Keratinocyte (primary cell): ENCODE measurements around the gene ZNF862. TPM values are rescaled to one million over a fixed set of nuclear protein-coding genes. Genes with fewer than 3 reads are reported as not detected.

Source experiments
- DNase-seq: peaks from one replicate; pipeline ENCODE4 v3.0.0-alpha.2; 2011; ENCODE audit warnings: low read depth, missing footprints, low spot score
- FAIRE-seq: peaks from 2 replicates; lab custom pipeline; 2011; peaks lifted over from hg19 to GRCh38; lab: Jason Lieb, UNC
- H2AFZ ChIP-seq: 2 replicates; pipeline ENCODE4 v1.6.0; 2012; ENCODE audit warnings: low read length, control low read depth, inconsistent platforms; ENCODE audit not compliant: control insufficient read depth
- H3K27ac ChIP-seq: 2 replicates; pipeline ENCODE4 v1.5.1; 2011; ENCODE audit warnings: low read length; ENCODE audit not compliant: control insufficient read depth, insufficient read depth
- H3K27me3 ChIP-seq: 3 replicates; pipeline ENCODE4 v1.6.0; 2011; ENCODE audit warnings: low read length; ENCODE audit not compliant: control insufficient read depth, insufficient read depth; ENCODE audit errors: extremely low read depth
- H3K36me3 ChIP-seq, 2 experiments: 2 replicates in 1 of 2; 3 replicates in 1 of 2; pipeline ENCODE4 v1.5.1; 2011; ENCODE audit warnings: low read length in 2 of 2, mild to moderate bottlenecking in 1 of 2; ENCODE audit not compliant: control insufficient read depth in 2 of 2, insufficient read depth in 2 of 2; ENCODE audit errors: extremely low read depth in 1 of 2
- H3K4me1 ChIP-seq: 3 replicates; pipeline ENCODE4 v1.5.1; 2011; ENCODE audit warnings: low read length; ENCODE audit not compliant: control insufficient read depth, insufficient read depth; ENCODE audit errors: extremely low read depth
- H3K4me2 ChIP-seq: 3 replicates; pipeline ENCODE4 v1.6.0; 2011; ENCODE audit warnings: low read depth, low read length; ENCODE audit not compliant: control insufficient read depth, insufficient read depth; ENCODE audit errors: extremely low read depth
- H3K4me3 ChIP-seq, 3 experiments: fragments of 200-600 bp in 1 of 3; sonication (generic) in 1 of 3; 2 replicates in 2 of 3; 3 replicates in 1 of 3; pipeline ENCODE4 v1.5.1; 2011 to 2016; ENCODE audit warnings: low read length in 3 of 3, mild to moderate bottlenecking in 3 of 3, control low read depth in 2 of 3, inconsistent platforms in 1 of 3, low read depth in 1 of 3, mixed read lengths in 1 of 3, mixed run types in 1 of 3, moderate library complexity in 1 of 3; ENCODE audit not compliant: control insufficient read depth in 2 of 3, insufficient read depth in 2 of 3; ENCODE audit errors: extremely low read depth in 1 of 3
- H3K79me2 ChIP-seq: 2 replicates; pipeline ENCODE4 v1.6.0; 2012; ENCODE audit warnings: low read length; ENCODE audit not compliant: control insufficient read depth, insufficient read depth
- H3K9ac ChIP-seq: 3 replicates; pipeline ENCODE4 v1.6.0; 2011; ENCODE audit warnings: low read length; ENCODE audit not compliant: control insufficient read depth, insufficient read depth; ENCODE audit errors: extremely low read depth
- H3K9me1 ChIP-seq: 3 replicates; pipeline ENCODE4 v1.6.0; 2011; ENCODE audit warnings: low read length; ENCODE audit not compliant: control insufficient read depth, insufficient read depth; ENCODE audit errors: extremely low read depth
- H3K9me3 ChIP-seq: 2 replicates; pipeline ENCODE4 v1.5.1; 2012; ENCODE audit warnings: low read depth, low read length; ENCODE audit not compliant: control insufficient read depth
- H4K20me1 ChIP-seq: 3 replicates; pipeline ENCODE4 v1.6.0; 2011; ENCODE audit warnings: low read length; ENCODE audit not compliant: control insufficient read depth, insufficient read depth; ENCODE audit errors: extremely low read depth
- CTCF ChIP-seq, 3 experiments: IDR thresholded peaks in 1 of 3; conservative IDR thresholded peaks in 1 of 3; optimal IDR thresholded peaks in 1 of 3; 2 replicates in 2 of 3; 3 replicates in 1 of 3; pipeline versions ENCODE3 to v1.5.1; 2011; ENCODE audit warnings: low read length in 3 of 3, mild to moderate bottlenecking in 3 of 3, moderate library complexity in 2 of 3, control low read depth in 1 of 3, inconsistent platforms in 1 of 3; ENCODE audit not compliant: insufficient read depth in 2 of 3; ENCODE audit errors: extremely low read depth in 1 of 3
- EZH2 ChIP-seq: IDR thresholded peaks from one replicate; pipeline ENCODE4 v1.6.1; 2012; ENCODE audit warnings: inconsistent platforms, mild to moderate bottlenecking, low read length, moderate library complexity
- dilution Hi-C: fragments of 300-500 bp; cut with MboI; formaldehyde crosslinking; loops from one replicate; pipeline ENCODE4 v1.7.0; 2020; ENCODE audit warnings: low sequenced_read_pairs; ENCODE audit not compliant: extremely low pct_ligation_motif_present
- polyA plus RNA-seq, 5 experiments: library from polyadenylated mRNA; depleted of rRNA in 3 of 5; stranded (reverse) in 3 of 5; stranded (forward) in 1 of 5; unstranded in 1 of 5; fragments of >200 nt; gene quantifications; 1 replicate in 1 of 5; 2 replicates in 3 of 5; 3 replicates in 1 of 5; pipeline versions ENCODE4 v1.2.1 to v1.2.3, GENCODE V29; 2011 to 2012; ENCODE audit warnings: missing spikeins in 2 of 5, low read depth in 1 of 5, low replicate concordance in 1 of 5

The ZNF862 gene
- polyA plus RNA-seq, 1 donor (not counting 4 experiments of a cell fraction or from before 2014, with no cell fraction given): 10.1 TPM

- Histone ChIP-seq H3K4me3 (no peak overlapping the region), H3K9ac (no peak overlapping the region), H3K9me1 (no peaks in the 10 kb centered on the region), H3K27me3 (peaks cover 12% of the 10 kb centered on the region), H3K4me1 (no peaks in the 10 kb centered on the region), H4K20me1 (no peaks in the 10 kb centered on the region), H2AFZ (no peak overlapping the region), H3K79me2 (no peaks in the 10 kb centered on the region), H3K4me2 (no peak overlapping the region), H3K36me3 (no peaks in the 10 kb centered on the region), H3K27ac (no peak overlapping the region), H3K9me3 (no peaks in the 10 kb centered on the region)
- TF ChIP-seq EZH2: no peak
- TF ChIP-seq CTCF (optimal IDR thresholded peaks at IDR 0.05 in 1 of 3, IDR thresholded peaks at IDR 0.05 in 1 of 3, conservative IDR thresholded peaks at IDR 0.05 in 1 of 3; ENCODE audit: extremely low read depth in 1 of 3, insufficient read depth in 2 of 3, low read length in 3 of 3): no peak
- DNase-seq: no peak
- no peak for FAIRE-seq
- dilution Hi-C loops: no loop called here
Observed at GRCh38 chr7:149816267-149816751, 21.9 kb upstream of the ZNF862 start.

DNA sequence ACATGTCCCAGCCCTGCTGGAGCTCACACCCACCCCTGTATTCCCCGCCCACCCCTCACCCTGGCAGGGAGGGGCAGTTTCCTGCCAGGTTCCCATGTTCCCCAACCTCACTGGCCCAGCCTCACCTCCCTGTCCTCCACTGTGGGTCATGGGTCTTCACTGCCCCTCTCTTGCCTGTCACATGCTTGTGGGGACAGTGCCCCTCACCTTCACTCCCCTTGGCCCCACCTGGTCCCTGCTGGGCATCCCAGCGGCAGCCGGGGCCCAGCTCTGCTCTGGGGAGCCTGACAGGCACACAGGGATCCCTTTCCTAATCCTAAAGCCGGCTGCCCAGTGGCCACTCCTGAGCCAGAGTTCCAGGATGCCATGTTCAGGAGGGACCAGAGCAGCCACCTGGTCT is 21.4 kb upstream of the ZNF862 start:
- Histone ChIP-seq H4K20me1 (no peaks in the 10 kb centered on the region), H3K9me1 (no peaks in the 10 kb centered on the region), H3K79me2 (no peaks in the 10 kb centered on the region), H3K9ac (no peak overlapping the region), H3K4me2 (no peak overlapping the region), H3K4me3 (no peak overlapping the region), H3K36me3 (no peaks in the 10 kb centered on the region), H3K27ac (no peak overlapping the region), H3K4me1 (no peaks in the 10 kb centered on the region), H3K27me3 (peaks cover 16% of the 10 kb centered on the region), H2AFZ (no peak overlapping the region), H3K9me3 (no peaks in the 10 kb centered on the region)
- TF ChIP-seq EZH2 (no peak), CTCF (optimal IDR thresholded peaks at IDR 0.05 in 1 of 3, IDR thresholded peaks at IDR 0.05 in 1 of 3, conservative IDR thresholded peaks at IDR 0.05 in 1 of 3; ENCODE audit: extremely low read depth in 1 of 3, insufficient read depth in 2 of 3, low read length in 3 of 3) (no peak)
- dilution Hi-C loops: no loop called here
- DNase-seq (no peak), FAIRE-seq (no peak)
